ENCODE data around the gene SIRPD. TPM values are rescaled to one million over a fixed set of nuclear protein-coding genes. Genes with fewer than 3 reads are reported as not detected.

Gene SIRPD
- total and polyA plus RNA-seq, 2 of the 8 experiments (the other 6 are each of a cell fraction or from before 2014, with no cell fraction given) = not detected

- no peaks in the 10 kb centered on the region; a peak in 1 of 7 replicates for H3K27me3 ChIP-seq (replicated peaks in 1 of 4; ENCODE audit: control insufficient read depth in 3 of 4, extremely low read depth in 1 of 4, insufficient read depth in 3 of 4, low read length in 3 of 4)
- no peak overlapping the region for H4K91ac ChIP-seq (replicated peaks; ENCODE audit: insufficient read length, low read length)
- H2AFZ ChIP-seq (ENCODE audit: low read length) = no peak overlapping the region
- POLR2A ChIA-PET (ENCODE audit: partially characterized antibody) = no interaction called here
- H3K4me1 ChIP-seq (replicated peaks in 1 of 4; ENCODE audit: control insufficient read depth in 3 of 4, insufficient read depth in 4 of 4, low read length in 3 of 4) = no peaks in the 10 kb centered on the region
- no peak overlapping the region for H3K23ac ChIP-seq (ENCODE audit: insufficient read length)
- H4K5ac ChIP-seq (ENCODE audit: insufficient read length, low read depth, low read length) = no peak overlapping the region
- H3K9me3 ChIP-seq (ENCODE audit: insufficient read depth in 2 of 2, low read depth in 1 of 2, low read length in 1 of 2) = no peaks in the 10 kb centered on the region; a peak in 1 of 4 replicates
- H3K79me2 ChIP-seq (ENCODE audit: control insufficient read depth in 1 of 2, insufficient read depth in 2 of 2, low read length in 2 of 2) = no peaks in the 10 kb centered on the region
- FAIRE-seq (no peak), DNase-seq (ENCODE audit: low read depth in 1 of 2, low spot score in 2 of 2) (no peak)
- H4K8ac ChIP-seq (ENCODE audit: extremely low read depth, insufficient read depth, low read length) = no peak overlapping the region
- H3K4me2 ChIP-seq (ENCODE audit: insufficient read depth in 1 of 2, low read depth in 2 of 2, low read length in 2 of 2) = no peak overlapping the region
- H2BK120ac ChIP-seq (replicated peaks; ENCODE audit: low read depth, low read length) = no peak overlapping the region
- H3K18ac ChIP-seq (ENCODE audit: extremely low read depth, low read length) = no peak overlapping the region
- H2BK5ac ChIP-seq (ENCODE audit: low read depth, low read length) = no peak overlapping the region
- no peak overlapping the region for H2BK12ac ChIP-seq (ENCODE audit: low read depth, low read length)
- no peak overlapping the region for H3K4ac ChIP-seq (replicated peaks; ENCODE audit: insufficient read length, low read depth, low read length)
- no peak overlapping the region for H2BK15ac ChIP-seq (ENCODE audit: low read length)
- no peak overlapping the region for H3K4me3 ChIP-seq (ENCODE audit: extremely low read depth in 1 of 4, insufficient read depth in 2 of 4, low read depth in 3 of 4, low read length in 4 of 4)
- no peak overlapping the region for H2AK5ac ChIP-seq (ENCODE audit: low read depth, low read length)
- no peaks in the 10 kb centered on the region for H3K23me2 ChIP-seq (ENCODE audit: low read depth, low read length)
- H3K9ac ChIP-seq (replicated peaks in 1 of 4; ENCODE audit: extremely low read depth in 1 of 4, low read depth in 3 of 4, low read length in 3 of 4) = no peak overlapping the region
- no peaks in the 10 kb centered on the region for H3K36me3 ChIP-seq (ENCODE audit: control insufficient read depth in 2 of 4, insufficient read depth in 4 of 4, low read length in 3 of 4)
- H3K27ac ChIP-seq (ENCODE audit: low read depth, low read length) = no peak overlapping the region
- no peaks in the 10 kb centered on the region for H3K79me1 ChIP-seq (ENCODE audit: low read depth, low read length)
- H4K20me1 ChIP-seq (replicated peaks in 1 of 2; ENCODE audit: control insufficient read depth in 1 of 2, insufficient read depth in 2 of 2, low read length in 2 of 2) = no peaks in the 10 kb centered on the region
- H3K14ac ChIP-seq (ENCODE audit: insufficient read length) = no peak overlapping the region
- TF ChIP-seq SRF (IDR thresholded peaks at IDR 0.05; ENCODE audit: low read depth, low read length) = no peak
- TF ChIP-seq EZH2 (IDR thresholded peaks at IDR 0.05; ENCODE audit: low read depth, low read length, severe bottlenecking) = no peak
- no peak for TF ChIP-seq SP4 (IDR thresholded peaks at IDR 0.05; ENCODE audit: low read length)
- TF ChIP-seq E2F6 (IDR thresholded peaks at IDR 0.05) = no peak
- TF ChIP-seq BCL11A (IDR thresholded peaks at IDR 0.05; ENCODE audit: low read depth in 2 of 2, low read length in 2 of 2) = no peak
- CTCF ChIA-PET (ENCODE audit: partially characterized antibody) = no interaction called here
- no peak overlapping the region for H3K56ac ChIP-seq (replicated peaks; ENCODE audit: insufficient read length, low read depth, low read length)
- no peak overlapping the region for H2BK20ac ChIP-seq (ENCODE audit: low read length)
Measured at GRCh38 chr20:1538655-1539054, 18.9 kb downstream of the SIRPD start.

All from H1 (cell line).